Ectodermal cell (in vitro differentiated cells): ENCODE results near the gene KANSL1.

Source experiments
- H3K27ac ChIP-seq: 2 replicates; pipeline ENCODE4 v1.7.0; 2013; ENCODE audit warnings: mild to moderate bottlenecking, low read depth, low read length; ENCODE audit not compliant: insufficient read depth, poor library complexity, severe bottlenecking
- H3K27me3 ChIP-seq: 2 replicates; pipeline ENCODE4 v1.7.0; 2013; ENCODE audit warnings: mild to moderate bottlenecking, low read length; ENCODE audit not compliant: insufficient read depth, control insufficient read depth, poor library complexity, severe bottlenecking
- H3K36me3 ChIP-seq: one replicate; pipeline ENCODE4 v1.7.0; 2013; ENCODE audit warnings: low read length; ENCODE audit not compliant: control insufficient read depth, insufficient read depth
- H3K4me1 ChIP-seq: one replicate; pipeline ENCODE4 v1.7.0; 2013; ENCODE audit warnings: low read length; ENCODE audit not compliant: control insufficient read depth, insufficient read depth
- H3K4me3 ChIP-seq: 2 replicates; pipeline ENCODE4 v1.7.0; 2013; ENCODE audit warnings: low read depth, low read length, control low read depth; ENCODE audit not compliant: insufficient read depth
- H3K9me3 ChIP-seq: 2 replicates; pipeline ENCODE4 v1.7.0; 2013; ENCODE audit warnings: mild to moderate bottlenecking, low read length, moderate library complexity; ENCODE audit not compliant: control insufficient read depth
- WGBS, 2 experiments: methylation state at CpG; one replicate each; pipeline ENCODE4 v1.1.7; 2013; ENCODE audit warnings: missing lambda C conversion rate in 2 of 2; 5-methylcytosine and 5-hydroxymethylcytosine counted together

Gene KANSL1

GRCh38 chr17:46158323-46159296, 34.6 kb downstream of the KANSL1 start:
- Histone ChIP-seq H3K27ac (no peak overlapping the region), H3K27me3 (no peaks in the 10 kb centered on the region), H3K4me1 (peaks cover 5% of the 10 kb centered on the region), H3K4me3 (no peak overlapping the region), H3K36me3 (no peaks in the 10 kb centered on the region), H3K9me3 (no peaks in the 10 kb centered on the region)
- WGBS, 2 experiments = 91 to 92% methylated on average over 18 of the region's 18 CpGs

GRCh38 chr17:46157443-46158062, 35.7 kb downstream of the KANSL1 start:
- Histone ChIP-seq H3K4me3 (no peak overlapping the region), H3K27ac (no peak overlapping the region), H3K36me3 (no peaks in the 10 kb centered on the region), H3K27me3 (no peaks in the 10 kb centered on the region), H3K4me1 (peaks cover 10% of the 10 kb centered on the region), H3K9me3 (no peaks in the 10 kb centered on the region)
- WGBS, 2 experiments = 96% methylated on average over 3 of the region's 3 CpGs

GRCh38 chr17:46154151-46154816, 38.9 kb downstream of the KANSL1 start:
- H3K27me3 ChIP-seq = no peaks in the 10 kb centered on the region
- no peaks in the 10 kb centered on the region for H3K36me3 ChIP-seq
- WGBS, 2 experiments = 81 to 87% methylated on average over 8 to 9 of the region's 9 CpGs
- no peak overlapping the region for H3K4me3 ChIP-seq
- H3K4me1 ChIP-seq = peaks cover 10% of the 10 kb centered on the region
- H3K27ac ChIP-seq = no peak overlapping the region
- no peaks in the 10 kb centered on the region for H3K9me3 ChIP-seq

GRCh38 chr17:46152423-46152822, 40.8 kb downstream of the KANSL1 start:
- Histone ChIP-seq H3K36me3 (no peaks in the 10 kb centered on the region), H3K9me3 (no peaks in the 10 kb centered on the region), H3K4me1 (peaks cover 10% of the 10 kb centered on the region), H3K27ac (no peak overlapping the region), H3K4me3 (no peak overlapping the region), H3K27me3 (no peaks in the 10 kb centered on the region)
- whole genome bisulfite sequencing, 2 experiments = 79 to 97% methylated on average over 2 of the region's 2 CpGs

GRCh38 chr17:46151762-46152161, 41.5 kb downstream of the KANSL1 start:
- H3K27ac ChIP-seq = no peak overlapping the region
- H3K27me3 ChIP-seq = no peaks in the 10 kb centered on the region
- no peaks in the 10 kb centered on the region for H3K36me3 ChIP-seq
- no peaks in the 10 kb centered on the region for H3K9me3 ChIP-seq
- H3K4me3 ChIP-seq = no peak overlapping the region
- peaks cover 10% of the 10 kb centered on the region for H3K4me1 ChIP-seq

- no peaks in the 10 kb centered on the region for H3K36me3 ChIP-seq
- H3K4me3 ChIP-seq = no peak overlapping the region
- no peaks in the 10 kb centered on the region for H3K9me3 ChIP-seq
- H3K4me1 ChIP-seq = peaks cover 10% of the 10 kb centered on the region
- H3K27ac ChIP-seq = no peak overlapping the region
- no CpG with 5 or more reads among the region's 2 CpGs for WGBS, 2 experiments
- no peaks in the 10 kb centered on the region for H3K27me3 ChIP-seq
These were observed 42.8 kb downstream of the KANSL1 start for GRCh38 chr17:46150216-46150963.

GRCh38 chr17:46148247-46148646, 45.0 kb downstream of the KANSL1 start:
- Histone ChIP-seq H3K4me3 (no peak overlapping the region), H3K27ac (no peak overlapping the region), H3K27me3 (no peaks in the 10 kb centered on the region), H3K4me1 (peaks cover 5% of the 10 kb centered on the region), H3K36me3 (no peaks in the 10 kb centered on the region), H3K9me3 (no peaks in the 10 kb centered on the region)
- WGBS, 2 experiments = 89 to 93% methylated on average over 4 of the region's 4 CpGs

- Histone ChIP-seq H3K4me1 (no peaks in the 10 kb centered on the region), H3K27me3 (no peaks in the 10 kb centered on the region), H3K9me3 (no peaks in the 10 kb centered on the region), H3K4me3 (no peak overlapping the region), H3K27ac (no peak overlapping the region), H3K36me3 (no peaks in the 10 kb centered on the region)
- WGBS, 2 experiments = 91 to 94% methylated on average over 3 of the region's 4 CpGs
These were observed 45.9 kb downstream of the KANSL1 start for GRCh38 chr17:46147296-46147695.

- Histone ChIP-seq H3K9me3 (no peaks in the 10 kb centered on the region), H3K36me3 (no peaks in the 10 kb centered on the region), H3K4me3 (no peak overlapping the region), H3K27ac (no peak overlapping the region), H3K4me1 (no peaks in the 10 kb centered on the region), H3K27me3 (no peaks in the 10 kb centered on the region)
- 85 to 92% methylated on average over 2 to 4 of the region's 4 CpGs for WGBS, 2 experiments
These were observed 49.0 kb downstream of the KANSL1 start for GRCh38 chr17:46144246-46144645.
